ENCODE results near the gene DNAH6.

Gene DNAH6

GRCh38 chr2:84631985-84632384 is 115.7 kb downstream of the DNAH6 start:
- Histone ChIP-seq H2BK120ac (ENCODE audit: low read depth, low read length) (no peak overlapping the region), H2BK12ac (ENCODE audit: low read length in 2 of 2) (no peak overlapping the region), H4K8ac (ENCODE audit: low read length) (no peak overlapping the region), H2BK15ac (ENCODE audit: low read depth, poor library complexity, severe bottlenecking) (no peak overlapping the region), H3K4me3 (ENCODE audit: insufficient read depth in 1 of 2, low read depth in 1 of 2, low read length in 2 of 2) (no peak overlapping the region), H3K14ac (ENCODE audit: low read length in 2 of 2) (no peak overlapping the region), H4K91ac (ENCODE audit: low read length) (no peak overlapping the region), H2AFZ (ENCODE audit: low read depth, low read length) (no peak overlapping the region), H3K4ac (ENCODE audit: low read depth in 1 of 2, low read length in 2 of 2) (no peak overlapping the region), H2AK5ac (ENCODE audit: low read length, severe bottlenecking) (no peak overlapping the region), H3K9ac (ENCODE audit: low read length) (no peak overlapping the region), H3K79me1 (replicated peaks; ENCODE audit: low read length, poor library complexity, severe bottlenecking) (no peaks in the 10 kb centered on the region), H3K36me3 (ENCODE audit: control insufficient read depth in 1 of 2, insufficient read depth in 2 of 2, low read depth in 1 of 2, low read length in 2 of 2) (no peaks in the 10 kb centered on the region), H3K4me2 (ENCODE audit: low read length, poor library complexity, severe bottlenecking) (no peak overlapping the region), H3K27ac (ENCODE audit: low read length, poor library complexity, severe bottlenecking) (no peak overlapping the region), H3K18ac (ENCODE audit: low read depth in 1 of 2, low read length in 2 of 2) (no peak overlapping the region), H3K23ac (ENCODE audit: low read length in 2 of 2) (no peak overlapping the region), H3K27me3 (ENCODE audit: control insufficient read depth in 1 of 2, insufficient read depth in 1 of 2, low read length in 2 of 2) (peaks cover 0 to 21% of the 10 kb centered on the region in 2 experiments), H2BK5ac (ENCODE audit: low read depth, low read length, poor library complexity, severe bottlenecking) (no peak overlapping the region), H3K4me1 (ENCODE audit: control insufficient read depth, insufficient read depth, low read depth, low read length) (no peaks in the 10 kb centered on the region), H3K9me3 (ENCODE audit: control insufficient read depth, low read length) (no peaks in the 10 kb centered on the region)
- DNase-seq: no peak
- 74% methylated on average over 5 of the region's 5 CpGs for WGBS

- no peak for DNase-seq
- Histone ChIP-seq H2BK15ac (ENCODE audit: low read depth, poor library complexity, severe bottlenecking) (no peak overlapping the region), H3K79me1 (replicated peaks; ENCODE audit: low read length, poor library complexity, severe bottlenecking) (no peaks in the 10 kb centered on the region), H3K18ac (ENCODE audit: low read depth in 1 of 2, low read length in 2 of 2) (no peak overlapping the region), H3K4ac (ENCODE audit: low read depth in 1 of 2, low read length in 2 of 2) (no peak overlapping the region), H2BK120ac (ENCODE audit: low read depth, low read length) (no peak overlapping the region), H3K27me3 (ENCODE audit: control insufficient read depth in 1 of 2, insufficient read depth in 1 of 2, low read length in 2 of 2) (peaks cover 0 to 18% of the 10 kb centered on the region in 2 experiments), H4K8ac (ENCODE audit: low read length) (no peak overlapping the region), H3K4me3 (ENCODE audit: insufficient read depth in 1 of 2, low read depth in 1 of 2, low read length in 2 of 2) (no peak overlapping the region), H2AFZ (ENCODE audit: low read depth, low read length) (no peak overlapping the region), H3K4me1 (ENCODE audit: control insufficient read depth, insufficient read depth, low read depth, low read length) (peaks cover 7% of the 10 kb centered on the region), H3K9ac (ENCODE audit: low read length) (no peak overlapping the region), H3K27ac (ENCODE audit: low read length, poor library complexity, severe bottlenecking) (no peak overlapping the region), H3K4me2 (ENCODE audit: low read length, poor library complexity, severe bottlenecking) (no peak overlapping the region), H3K36me3 (ENCODE audit: control insufficient read depth in 1 of 2, insufficient read depth in 2 of 2, low read depth in 1 of 2, low read length in 2 of 2) (no peaks in the 10 kb centered on the region), H3K9me3 (ENCODE audit: control insufficient read depth, low read length) (no peaks in the 10 kb centered on the region), H4K91ac (ENCODE audit: low read length) (no peak overlapping the region), H3K23ac (ENCODE audit: low read length in 2 of 2) (no peak overlapping the region), H2BK12ac (ENCODE audit: low read length in 2 of 2) (no peak overlapping the region), H3K14ac (ENCODE audit: low read length in 2 of 2) (no peak overlapping the region), H2BK5ac (ENCODE audit: low read depth, low read length, poor library complexity, severe bottlenecking) (no peak overlapping the region), H2AK5ac (ENCODE audit: low read length, severe bottlenecking) (no peak overlapping the region)
- 50% methylated on average over 2 of the region's 2 CpGs for WGBS
Measured at GRCh38 chr2:84636080-84636971, 120.0 kb downstream of the DNAH6 start.

GRCh38 chr2:84639751-84640150 is 123.5 kb downstream of the DNAH6 start:
- no peak overlapping the region for H2BK15ac ChIP-seq (ENCODE audit: low read depth, poor library complexity, severe bottlenecking)
- no peak overlapping the region for H3K4ac ChIP-seq (ENCODE audit: low read depth in 1 of 2, low read length in 2 of 2)
- peaks cover 0 to 10% of the 10 kb centered on the region in 2 experiments for H3K27me3 ChIP-seq (ENCODE audit: control insufficient read depth in 1 of 2, insufficient read depth in 1 of 2, low read length in 2 of 2)
- no peak overlapping the region for H4K8ac ChIP-seq (ENCODE audit: low read length)
- no peak for DNase-seq
- no peaks in the 10 kb centered on the region for H3K36me3 ChIP-seq (ENCODE audit: control insufficient read depth in 1 of 2, insufficient read depth in 2 of 2, low read depth in 1 of 2, low read length in 2 of 2)
- no peak overlapping the region for H3K4me3 ChIP-seq (ENCODE audit: insufficient read depth in 1 of 2, low read depth in 1 of 2, low read length in 2 of 2)
- H3K9ac ChIP-seq (ENCODE audit: low read length): no peak overlapping the region
- no peak overlapping the region for H3K18ac ChIP-seq (ENCODE audit: low read depth in 1 of 2, low read length in 2 of 2)
- no peak overlapping the region for H4K91ac ChIP-seq (ENCODE audit: low read length)
- H3K79me1 ChIP-seq (replicated peaks; ENCODE audit: low read length, poor library complexity, severe bottlenecking): no peaks in the 10 kb centered on the region
- no peak overlapping the region for H3K23ac ChIP-seq (ENCODE audit: low read length in 2 of 2)
- peaks cover 7% of the 10 kb centered on the region for H3K4me1 ChIP-seq (ENCODE audit: control insufficient read depth, insufficient read depth, low read depth, low read length)
- 89% methylated on average over 5 of the region's 5 CpGs for WGBS
- no peak overlapping the region for H2AFZ ChIP-seq (ENCODE audit: low read depth, low read length)
- H3K9me3 ChIP-seq (ENCODE audit: control insufficient read depth, low read length): peaks cover 5% of the 10 kb centered on the region
- H2BK120ac ChIP-seq (ENCODE audit: low read depth, low read length): no peak overlapping the region
- H3K4me2 ChIP-seq (ENCODE audit: low read length, poor library complexity, severe bottlenecking): no peak overlapping the region
- H3K14ac ChIP-seq (ENCODE audit: low read length in 2 of 2): no peak overlapping the region
- peak overlapping the region; percentile 10 for H2BK5ac ChIP-seq (ENCODE audit: low read depth, low read length, poor library complexity, severe bottlenecking)
- peak overlapping the region; percentile 86 for H3K27ac ChIP-seq (ENCODE audit: low read length, poor library complexity, severe bottlenecking)
- no peak overlapping the region for H2BK12ac ChIP-seq (ENCODE audit: low read length in 2 of 2)
- H2AK5ac ChIP-seq (ENCODE audit: low read length, severe bottlenecking): no peak overlapping the region

GRCh38 chr2:84640411-84640810 is 124.1 kb downstream of the DNAH6 start:
- Histone ChIP-seq H2AK5ac (ENCODE audit: low read length, severe bottlenecking) (no peak overlapping the region), H3K14ac (ENCODE audit: low read length in 2 of 2) (no peak overlapping the region), H3K27ac (ENCODE audit: low read length, poor library complexity, severe bottlenecking) (peak overlapping the region; percentile 83), H2AFZ (ENCODE audit: low read depth, low read length) (no peak overlapping the region), H4K91ac (ENCODE audit: low read length) (no peak overlapping the region), H3K4ac (ENCODE audit: low read depth in 1 of 2, low read length in 2 of 2) (no peak overlapping the region), H3K36me3 (ENCODE audit: control insufficient read depth in 1 of 2, insufficient read depth in 2 of 2, low read depth in 1 of 2, low read length in 2 of 2) (no peaks in the 10 kb centered on the region), H3K4me2 (ENCODE audit: low read length, poor library complexity, severe bottlenecking) (no peak overlapping the region), H3K18ac (ENCODE audit: low read depth in 1 of 2, low read length in 2 of 2) (no peak overlapping the region), H2BK5ac (ENCODE audit: low read depth, low read length, poor library complexity, severe bottlenecking) (no peak overlapping the region), H3K4me1 (ENCODE audit: control insufficient read depth, insufficient read depth, low read depth, low read length) (peaks cover 7% of the 10 kb centered on the region), H2BK12ac (ENCODE audit: low read length in 2 of 2) (no peak overlapping the region), H3K27me3 (ENCODE audit: control insufficient read depth in 1 of 2, insufficient read depth in 1 of 2, low read length in 2 of 2) (peaks cover 0 to 9% of the 10 kb centered on the region in 2 experiments), H3K4me3 (ENCODE audit: insufficient read depth in 1 of 2, low read depth in 1 of 2, low read length in 2 of 2) (no peak overlapping the region), H4K8ac (ENCODE audit: low read length) (no peak overlapping the region), H3K9me3 (ENCODE audit: control insufficient read depth, low read length) (peaks cover 5% of the 10 kb centered on the region), H2BK120ac (ENCODE audit: low read depth, low read length) (no peak overlapping the region), H3K9ac (ENCODE audit: low read length) (no peak overlapping the region), H3K79me1 (replicated peaks; ENCODE audit: low read length, poor library complexity, severe bottlenecking) (no peaks in the 10 kb centered on the region), H3K23ac (ENCODE audit: low read length in 2 of 2) (no peak overlapping the region), H2BK15ac (ENCODE audit: low read depth, poor library complexity, severe bottlenecking) (no peak overlapping the region)
- 49% methylated on average over 2 of the region's 2 CpGs for WGBS
- no peak for DNase-seq
